ENCODE measurements around the gene SLC6A3. TPM values are rescaled to one million over a fixed set of nuclear protein-coding genes. Genes with fewer than 3 reads are reported as not detected.

Gene SLC6A3
- total and polyA plus RNA-seq, 9 donors = 0.05 to 0.62 (median 0.40) TPM

GRCh38 chr5:1399737-1400136, 45.5 kb downstream of the SLC6A3 start:
- intact Hi-C loops (cut with DNase I) = no loop called here
- TF ChIP-seq EP300 (IDR thresholded peaks at IDR 0.05) (no peak), POLR2A (IDR thresholded peaks at IDR 0.05) (no peak), CTCF (IDR thresholded peaks at IDR 0.05) (no peak)
- no peak overlapping the region for H3K4me3 ChIP-seq
- no peaks in the 10 kb centered on the region for H3K27me3 ChIP-seq
- H3K36me3 ChIP-seq = no peaks in the 10 kb centered on the region
- WGBS, 3 donors = 74 to 79% (median 75%) methylated on average over 11 of the region's 11 CpGs
- peaks cover 0 to 5% of the 10 kb centered on the region in 2 donors for H3K9me3 ChIP-seq
- H3K4me1 ChIP-seq (ENCODE audit: insufficient read depth) = no peaks in the 10 kb centered on the region
- H3K27ac ChIP-seq = no peak overlapping the region
- no peak for DNase-seq

GRCh38 chr5:1396293-1396816, 48.9 kb downstream of the SLC6A3 start:
- no peak overlapping the region for H3K4me3 ChIP-seq
- intact Hi-C loops (cut with DNase I) = no loop called here
- peaks cover 0 to 5% of the 10 kb centered on the region in 2 donors for H3K9me3 ChIP-seq
- DNase-seq = no peak
- WGBS, 3 donors = 53 to 67% (median 63%) methylated on average over 18 of the region's 18 CpGs
- no peaks in the 10 kb centered on the region for H3K27me3 ChIP-seq
- TF ChIP-seq POLR2A (IDR thresholded peaks at IDR 0.05) = no peak
- no peak for TF ChIP-seq EP300 (IDR thresholded peaks at IDR 0.05)
- no peak for TF ChIP-seq CTCF (IDR thresholded peaks at IDR 0.05)
- H3K4me1 ChIP-seq (ENCODE audit: insufficient read depth) = no peaks in the 10 kb centered on the region
- no peak overlapping the region for H3K27ac ChIP-seq
- H3K36me3 ChIP-seq = no peaks in the 10 kb centered on the region

- H3K4me1 ChIP-seq (ENCODE audit: insufficient read depth) = no peaks in the 10 kb centered on the region
- H3K9me3 ChIP-seq = peaks cover 0 to 5% of the 10 kb centered on the region in 2 donors
- H3K27me3 ChIP-seq = no peaks in the 10 kb centered on the region
- H3K36me3 ChIP-seq = no peaks in the 10 kb centered on the region
- TF ChIP-seq EP300 (IDR thresholded peaks at IDR 0.05) = no peak
- no peak for TF ChIP-seq POLR2A (IDR thresholded peaks at IDR 0.05)
- TF ChIP-seq CTCF (IDR thresholded peaks at IDR 0.05) = no peak
- intact Hi-C loops (cut with DNase I) = no loop called here
- H3K4me3 ChIP-seq = no peak overlapping the region
- WGBS, 3 donors = 82 to 85% (median 85%) methylated on average over 31 to 32 of the region's 32 CpGs
- no peak for DNase-seq
- H3K27ac ChIP-seq = no peak overlapping the region
Measured at GRCh38 chr5:1394881-1395860, 50.1 kb downstream of the SLC6A3 start.

DNA sequence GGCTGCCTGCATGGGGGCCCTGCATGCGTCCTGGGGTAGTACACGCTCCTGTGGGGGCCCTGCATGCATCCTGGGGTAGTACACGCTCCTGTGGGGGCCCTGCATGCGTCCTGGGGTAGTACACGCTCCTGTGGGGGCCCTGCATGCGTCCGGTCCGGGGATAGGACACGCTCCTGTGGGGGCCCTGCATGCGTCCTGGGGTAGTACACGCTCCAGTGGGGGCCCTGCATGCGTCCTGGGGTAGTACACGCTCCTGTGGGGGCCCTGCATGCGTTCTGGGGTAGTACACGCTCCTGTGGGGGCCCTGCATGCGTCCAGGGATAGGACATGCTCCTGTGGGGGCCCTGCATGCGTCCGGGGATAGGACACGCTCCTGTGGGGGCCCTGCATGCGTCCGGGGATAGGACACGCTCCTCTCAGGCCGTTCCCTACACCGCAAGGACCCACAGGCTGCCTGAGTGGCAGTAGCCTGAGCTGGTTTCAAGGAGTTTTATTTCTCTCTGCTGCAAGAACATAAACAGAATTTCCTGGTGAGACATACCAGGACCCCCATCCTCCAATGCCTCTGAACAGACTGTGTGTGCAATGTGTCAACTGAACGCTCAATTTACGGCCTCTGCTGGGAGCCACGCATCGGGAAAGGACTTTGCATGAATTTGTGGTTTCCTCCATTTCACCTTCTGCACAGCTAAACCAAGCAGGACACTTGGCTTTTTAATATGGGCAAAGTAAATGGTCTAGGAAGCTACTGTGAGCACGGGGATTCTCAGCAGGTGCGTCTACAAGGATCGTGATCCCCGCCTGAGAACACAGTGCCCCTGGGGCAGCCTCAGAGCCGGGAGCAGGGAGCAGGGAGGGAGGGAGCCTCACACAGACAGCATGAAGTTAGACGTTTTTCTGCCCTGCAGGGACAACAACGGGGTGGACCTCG, 51.4 kb downstream of the SLC6A3 start:
- DNase-seq = no peak
- no peak for TF ChIP-seq CTCF (IDR thresholded peaks at IDR 0.05)
- TF ChIP-seq EP300 (IDR thresholded peaks at IDR 0.05) = no peak
- TF ChIP-seq POLR2A (IDR thresholded peaks at IDR 0.05) = no peak
- no peak overlapping the region for H3K27ac ChIP-seq
- H3K9me3 ChIP-seq = no peaks in the 10 kb centered on the region
- no peaks in the 10 kb centered on the region for H3K4me1 ChIP-seq (ENCODE audit: insufficient read depth)
- H3K4me3 ChIP-seq = no peak overlapping the region
- 45 to 49% (median 48%) methylated on average over 30 to 36 of the region's 36 CpGs for WGBS, 3 donors
- H3K27me3 ChIP-seq = no peaks in the 10 kb centered on the region
- intact Hi-C loops (cut with DNase I) = no loop called here
- no peaks in the 10 kb centered on the region for H3K36me3 ChIP-seq

All from ovary (tissue), 9 donors.